OCI-LY1 (cell line): ENCODE measurements around the gene LMF1.

Experiments
- H2AFZ ChIP-seq: fragments of 200-600 bp; sonication (generic), shearing (Covaris generic); 2 replicates; pipeline ENCODE4 v1.6.0; 2014; ENCODE audit warnings: antibody characterized with exemption, mild to moderate bottlenecking, low read length
- H3F3A ChIP-seq: fragments of 200-600 bp; sonication (generic), shearing (Covaris generic); 2 replicates; pipeline ENCODE4 v1.6.0; 2014; ENCODE audit warnings: mild to moderate bottlenecking, antibody characterized with exemption, low read length, moderate library complexity; ENCODE audit not compliant: insufficient read depth
- H3K27ac ChIP-seq: fragments of 200-600 bp; sonication (generic); 2 replicates; pipeline ENCODE4 v1.5.1; 2014; ENCODE audit warnings: low read length, mixed run types, mild to moderate bottlenecking, low read depth; ENCODE audit not compliant: poor library complexity, severe bottlenecking
- H3K27me3 ChIP-seq: fragments of 200-600 bp; sonication (generic); 2 replicates; pipeline ENCODE4 v1.6.0; 2014; ENCODE audit warnings: antibody characterized with exemption, mild to moderate bottlenecking, low read length, moderate library complexity; ENCODE audit not compliant: insufficient read depth
- H3K36me3 ChIP-seq: fragments of 200-600 bp; sonication (generic); 2 replicates; pipeline ENCODE4 v1.6.1; 2014; ENCODE audit warnings: mild to moderate bottlenecking, antibody characterized with exemption, low read length, moderate library complexity, mixed read lengths; ENCODE audit not compliant: insufficient read depth
- H3K4me1 ChIP-seq: fragments of 200-600 bp; sonication (generic); 2 replicates; pipeline ENCODE4 v1.5.1; 2014; ENCODE audit warnings: mild to moderate bottlenecking, low read length, moderate library complexity; ENCODE audit not compliant: insufficient read depth, severe bottlenecking
- H3K4me2 ChIP-seq: fragments of 200-600 bp; sonication (generic), shearing (Covaris generic); 2 replicates; pipeline ENCODE4 v1.6.1; 2014; ENCODE audit warnings: low read length
- H3K4me3 ChIP-seq: fragments of 200-600 bp; sonication (generic); 2 replicates; pipeline ENCODE4 v1.5.1; 2014; ENCODE audit warnings: low read length, low read depth, mild to moderate bottlenecking, mixed read lengths; ENCODE audit not compliant: poor library complexity, severe bottlenecking
- H3K79me2 ChIP-seq: fragments of 200-600 bp; shearing (Covaris generic); 2 replicates; pipeline ENCODE4 v1.6.1; 2016; ENCODE audit warnings: mixed run types, low read length, mixed read lengths; ENCODE audit not compliant: insufficient read depth
- H3K9ac ChIP-seq: fragments of 200-600 bp; sonication (generic), shearing (Covaris generic); 2 replicates; pipeline ENCODE4 v1.6.1; 2014; ENCODE audit warnings: mild to moderate bottlenecking, low read length, mixed read lengths
- H3K9me2 ChIP-seq: fragments of 200-600 bp; sonication (generic), shearing (Covaris generic); 2 replicates; pipeline ENCODE4 v1.6.1; 2014; ENCODE audit warnings: low read depth, mild to moderate bottlenecking, low read length, mixed read lengths
- H3K9me3 ChIP-seq: fragments of 200-600 bp; shearing (Covaris generic); 2 replicates; pipeline ENCODE4 v1.6.1; 2014; ENCODE audit warnings: low read length, mixed read lengths
- H4K20me1 ChIP-seq: fragments of 200-600 bp; sonication (generic), shearing (Covaris generic); 2 replicates; pipeline ENCODE4 v1.6.0; 2016; ENCODE audit warnings: mild to moderate bottlenecking, low read length; ENCODE audit not compliant: insufficient read depth
- EZH2 ChIP-seq: fragments of 200-600 bp; sonication (generic), shearing (Covaris generic); IDR thresholded peaks from 2 replicates; pipeline ENCODE4 v1.8.0; 2017; ENCODE audit warnings: borderline replicate concordance, mixed run types, mild to moderate bottlenecking, antibody characterized with exemption, low read length, moderate library complexity, mixed read lengths
- TF ChIP-seq, protein P1 (sequence below): fragments of 200-600 bp; sonication (generic), shearing (Covaris generic); IDR thresholded peaks from 2 replicates; pipeline ENCODE4 v1.5.1; 2017; ENCODE audit warnings: mild to moderate bottlenecking, antibody characterized with exemption, low read length, moderate library complexity, mixed read lengths

Gene LMF1

DNA sequence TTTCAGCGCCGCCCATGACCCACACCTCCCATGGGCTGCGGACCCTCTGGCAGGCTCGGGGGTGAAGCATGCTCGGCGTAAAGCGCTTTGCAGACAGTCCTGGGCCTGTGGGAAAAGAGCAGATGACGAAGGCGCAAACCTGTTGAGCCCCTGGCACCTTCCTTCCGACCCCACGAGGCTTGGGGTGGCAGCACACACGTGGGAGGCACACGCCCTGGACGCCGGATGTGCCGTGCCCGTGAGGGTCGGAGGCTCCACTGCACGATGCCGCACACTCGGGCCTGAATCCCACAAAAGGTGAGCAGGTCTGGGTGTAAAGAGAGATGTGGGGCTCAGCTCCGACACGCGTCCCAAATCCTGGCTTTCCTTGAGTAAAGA lies 71.1 kb downstream of the LMF1 start:
- Histone ChIP-seq H3K9me2 (no peaks in the 10 kb centered on the region), H3K36me3 (no peaks in the 10 kb centered on the region), H3F3A (no peaks in the 10 kb centered on the region), H3K9ac (no peak overlapping the region), H3K4me2 (no peak overlapping the region), H3K4me1 (no peaks in the 10 kb centered on the region), H4K20me1 (no peaks in the 10 kb centered on the region), H2AFZ (no peak overlapping the region), H3K79me2 (no peaks in the 10 kb centered on the region), H3K27ac (no peak overlapping the region), H3K4me3 (no peak overlapping the region), H3K27me3 (no peaks in the 10 kb centered on the region), H3K9me3 (no peaks in the 10 kb centered on the region)
- TF ChIP-seq EZH2: no peak
- TF ChIP-seq, protein P1, sequence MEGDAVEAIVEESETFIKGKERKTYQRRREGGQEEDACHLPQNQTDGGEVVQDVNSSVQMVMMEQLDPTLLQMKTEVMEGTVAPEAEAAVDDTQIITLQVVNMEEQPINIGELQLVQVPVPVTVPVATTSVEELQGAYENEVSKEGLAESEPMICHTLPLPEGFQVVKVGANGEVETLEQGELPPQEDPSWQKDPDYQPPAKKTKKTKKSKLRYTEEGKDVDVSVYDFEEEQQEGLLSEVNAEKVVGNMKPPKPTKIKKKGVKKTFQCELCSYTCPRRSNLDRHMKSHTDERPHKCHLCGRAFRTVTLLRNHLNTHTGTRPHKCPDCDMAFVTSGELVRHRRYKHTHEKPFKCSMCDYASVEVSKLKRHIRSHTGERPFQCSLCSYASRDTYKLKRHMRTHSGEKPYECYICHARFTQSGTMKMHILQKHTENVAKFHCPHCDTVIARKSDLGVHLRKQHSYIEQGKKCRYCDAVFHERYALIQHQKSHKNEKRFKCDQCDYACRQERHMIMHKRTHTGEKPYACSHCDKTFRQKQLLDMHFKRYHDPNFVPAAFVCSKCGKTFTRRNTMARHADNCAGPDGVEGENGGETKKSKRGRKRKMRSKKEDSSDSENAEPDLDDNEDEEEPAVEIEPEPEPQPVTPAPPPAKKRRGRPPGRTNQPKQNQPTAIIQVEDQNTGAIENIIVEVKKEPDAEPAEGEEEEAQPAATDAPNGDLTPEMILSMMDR: no peak

DNA sequence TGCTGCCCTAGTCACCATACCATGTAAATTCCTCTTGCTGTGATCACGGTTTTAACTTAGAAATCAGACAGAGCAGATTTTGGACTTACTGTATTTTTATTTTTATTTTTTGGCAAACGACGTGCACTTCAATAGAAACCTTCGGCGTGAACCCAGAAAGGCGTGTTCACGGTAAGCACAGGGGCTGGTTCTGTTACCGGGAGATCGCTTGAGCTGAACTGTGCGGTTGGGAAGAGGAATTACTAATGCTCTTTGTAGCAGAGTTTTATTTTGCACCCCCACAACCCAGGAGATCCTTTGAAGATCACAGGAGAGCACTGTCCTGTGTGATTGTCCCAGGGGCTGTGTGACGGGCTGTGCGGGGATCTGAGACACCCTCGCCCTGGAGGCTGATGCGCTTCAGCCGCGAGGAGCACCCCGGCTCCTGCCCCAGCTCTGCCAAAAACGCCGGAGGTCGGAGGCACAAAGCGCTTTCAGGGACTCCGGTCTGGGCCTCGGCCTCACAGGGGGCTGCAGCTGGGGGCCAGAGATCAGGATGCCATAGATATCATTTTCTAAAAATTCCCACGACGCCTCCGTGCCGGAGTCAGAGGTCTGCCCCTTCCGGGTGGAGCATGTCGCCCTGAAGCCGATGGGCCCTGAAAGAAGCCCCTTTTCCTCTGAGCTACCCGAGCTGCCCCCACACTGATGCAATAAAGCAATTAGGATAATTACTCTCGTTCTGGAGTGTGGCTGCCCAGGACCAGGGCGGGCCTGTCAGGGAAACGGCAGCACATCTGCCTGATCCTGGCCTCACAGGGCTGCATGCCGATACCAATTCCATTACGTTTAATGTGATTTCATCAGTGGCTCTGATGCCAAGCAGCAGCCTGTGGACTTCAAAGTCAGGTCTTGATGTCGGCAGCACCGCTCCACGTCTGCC lies 71.8 kb downstream of the LMF1 start:
- Histone ChIP-seq H3F3A (no peaks in the 10 kb centered on the region), H3K9ac (no peak overlapping the region), H3K9me3 (no peaks in the 10 kb centered on the region), H3K9me2 (no peaks in the 10 kb centered on the region), H3K4me2 (no peak overlapping the region), H3K4me1 (no peaks in the 10 kb centered on the region), H2AFZ (no peak overlapping the region), H3K27me3 (no peaks in the 10 kb centered on the region), H3K27ac (no peak overlapping the region), H4K20me1 (no peaks in the 10 kb centered on the region), H3K79me2 (no peaks in the 10 kb centered on the region), H3K36me3 (no peaks in the 10 kb centered on the region), H3K4me3 (no peak overlapping the region)
- no peak for TF ChIP-seq EZH2
- TF ChIP-seq, protein P1: no peak

GRCh38 chr16:898216-898615 lies 72.6 kb downstream of the LMF1 start:
- Histone ChIP-seq H3K4me1 (no peaks in the 10 kb centered on the region), H2AFZ (no peak overlapping the region), H3K4me3 (no peak overlapping the region), H3K27ac (no peak overlapping the region), H3K9ac (no peak overlapping the region), H4K20me1 (no peaks in the 10 kb centered on the region), H3K36me3 (no peaks in the 10 kb centered on the region), H3K9me2 (no peaks in the 10 kb centered on the region), H3K27me3 (no peaks in the 10 kb centered on the region), H3F3A (no peaks in the 10 kb centered on the region), H3K79me2 (no peaks in the 10 kb centered on the region), H3K4me2 (no peak overlapping the region), H3K9me3 (no peaks in the 10 kb centered on the region)
- TF ChIP-seq, protein P1: no peak
- no peak for TF ChIP-seq EZH2
